ENCODE data around the gene TBK1.

The TBK1 gene

GRCh38 chr12:64450711-64451486, 1.0 kb upstream of the TBK1 start:
- peak in 1 of 3 donors; percentile 6 for DNase-seq (ENCODE audit: low read depth in 2 of 3, low spot score in 1 of 3)

- peak in 1 of 3 donors; percentile 8 for DNase-seq (ENCODE audit: low read depth in 2 of 3, low spot score in 1 of 3)
Observed at GRCh38 chr12:64452559-64453329, 824 bp downstream of the TBK1 start.

GRCh38 chr12:64455506-64455905, 3.6 kb downstream of the TBK1 start:
- DNase-seq (ENCODE audit: low read depth in 2 of 3, low spot score in 1 of 3) = no peak

- DNase-seq (ENCODE audit: low read depth in 2 of 3, low spot score in 1 of 3) = no peak
Observed at GRCh38 chr12:64456119-64456518, 4.2 kb downstream of the TBK1 start.

- DNase-seq (ENCODE audit: low read depth in 2 of 3, low spot score in 1 of 3) = peak in 2 of 3 donors; percentile 25 to 31
Observed at GRCh38 chr12:64457032-64457431, 5.1 kb downstream of the TBK1 start.

- no peak for DNase-seq (ENCODE audit: low read depth in 2 of 3, low spot score in 1 of 3)
Observed at GRCh38 chr12:64457466-64457865, 5.5 kb downstream of the TBK1 start.

GRCh38 chr12:64457923-64458322, 6.0 kb downstream of the TBK1 start:
- DNase-seq (ENCODE audit: low read depth in 2 of 3, low spot score in 1 of 3) = no peak

- no peak for DNase-seq (ENCODE audit: low read depth in 2 of 3, low spot score in 1 of 3)
Observed at GRCh38 chr12:64459394-64459891, 7.5 kb downstream of the TBK1 start.

GRCh38 chr12:64461634-64462414, 9.9 kb downstream of the TBK1 start:
- DNase-seq (ENCODE audit: low read depth in 2 of 3, low spot score in 1 of 3) = no peak

GRCh38 chr12:64466178-64466577, 14.3 kb downstream of the TBK1 start:
- DNase-seq (ENCODE audit: low read depth in 2 of 3, low spot score in 1 of 3) = no peak

- no peak for DNase-seq (ENCODE audit: low read depth in 2 of 3, low spot score in 1 of 3)
Observed at GRCh38 chr12:64468966-64469365, 17.0 kb downstream of the TBK1 start.

GRCh38 chr12:64469455-64470142, 17.7 kb downstream of the TBK1 start:
- DNase-seq (ENCODE audit: low read depth in 2 of 3, low spot score in 1 of 3) = no peak

- no peak for DNase-seq (ENCODE audit: low read depth in 2 of 3, low spot score in 1 of 3)
Observed at GRCh38 chr12:64470495-64470894, 18.6 kb downstream of the TBK1 start.

GRCh38 chr12:64473176-64473575, 21.3 kb downstream of the TBK1 start:
- no peak for DNase-seq (ENCODE audit: low read depth in 2 of 3, low spot score in 1 of 3)

GRCh38 chr12:64475518-64475917, 23.6 kb downstream of the TBK1 start:
- no peak for DNase-seq (ENCODE audit: low read depth in 2 of 3, low spot score in 1 of 3)

GRCh38 chr12:64476844-64477243, 24.9 kb downstream of the TBK1 start:
- no peak for DNase-seq (ENCODE audit: low read depth in 2 of 3, low spot score in 1 of 3)

GRCh38 chr12:64478661-64479060, 26.7 kb downstream of the TBK1 start:
- DNase-seq (ENCODE audit: low read depth in 2 of 3, low spot score in 1 of 3) = no peak

- DNase-seq (ENCODE audit: low read depth in 2 of 3, low spot score in 1 of 3) = no peak
Observed at GRCh38 chr12:64480148-64480547, 28.2 kb downstream of the TBK1 start.

- DNase-seq (ENCODE audit: low read depth in 2 of 3, low spot score in 1 of 3) = no peak
Observed at GRCh38 chr12:64486657-64487056, 34.7 kb downstream of the TBK1 start.

GRCh38 chr12:64491718-64492117, 39.8 kb downstream of the TBK1 start:
- DNase-seq (ENCODE audit: low read depth in 2 of 3, low spot score in 1 of 3) = no peak

- DNase-seq (ENCODE audit: low read depth in 2 of 3, low spot score in 1 of 3) = no peak
Observed at GRCh38 chr12:64493513-64493912, 41.6 kb downstream of the TBK1 start.

Measured in stimulated activated CD4-positive, alpha-beta T cell treated with anti-CD3 and anti-CD28 coated beads, Interleukin-12 subunit alpha, Interleukin-12 subunit beta, amount 100 ng/mL, for 48 hours (primary cell).